Measurements from ENCODE around the gene NEUROG2.

NEUROG2 gene

GRCh38 chr4:112516471-112517066, 589 bp upstream of the NEUROG2 start:
- no peak for DNase-seq (ENCODE audit: low read depth)
- no peak overlapping the region for H3K4me3 ChIP-seq (ENCODE audit: low read length)
- TF ChIP-seq CTCF (conservative IDR thresholded peaks at IDR 0.05; ENCODE audit: low read depth, low read length), result no peak

GRCh38 chr4:112515198-112516065, 548 bp downstream of the NEUROG2 start:
- no peak for DNase-seq (ENCODE audit: low read depth)
- TF ChIP-seq CTCF (conservative IDR thresholded peaks at IDR 0.05; ENCODE audit: low read depth, low read length), result no peak
- H3K4me3 ChIP-seq (ENCODE audit: low read length), result peak overlapping the region; percentile 46

GRCh38 chr4:112514647-112515197, 1.3 kb downstream of the NEUROG2 start:
- TF ChIP-seq CTCF (conservative IDR thresholded peaks at IDR 0.05; ENCODE audit: low read depth, low read length), result no peak
- no peak for DNase-seq (ENCODE audit: low read depth)
- no peak overlapping the region for H3K4me3 ChIP-seq (ENCODE audit: low read length)

GRCh38 chr4:112513971-112514646, 1.9 kb downstream of the NEUROG2 start:
- no peak for DNase-seq (ENCODE audit: low read depth)

GRCh38 chr4:112511803-112512118, 4.2 kb downstream of the NEUROG2 start:
- no peak overlapping the region for H3K4me3 ChIP-seq (ENCODE audit: low read length)
- DNase-seq (ENCODE audit: low read depth), result no peak
- no peak for TF ChIP-seq CTCF (conservative IDR thresholded peaks at IDR 0.05; ENCODE audit: low read depth, low read length)

More at GRCh38 chr4:112513971-112514646, 1.9 kb downstream of the NEUROG2 start:
- H3K4me3 ChIP-seq (ENCODE audit: low read length), result no peak overlapping the region
- TF ChIP-seq CTCF (conservative IDR thresholded peaks at IDR 0.05; ENCODE audit: low read depth, low read length), result no peak

GRCh38 chr4:112511093-112511802, 4.7 kb downstream of the NEUROG2 start:
- no peak overlapping the region for H3K4me3 ChIP-seq (ENCODE audit: low read length)
- DNase-seq (ENCODE audit: low read depth), result no peak
- TF ChIP-seq CTCF (conservative IDR thresholded peaks at IDR 0.05; ENCODE audit: low read depth, low read length), result no peak
